ENCODE data around the gene REC114.

DNA sequence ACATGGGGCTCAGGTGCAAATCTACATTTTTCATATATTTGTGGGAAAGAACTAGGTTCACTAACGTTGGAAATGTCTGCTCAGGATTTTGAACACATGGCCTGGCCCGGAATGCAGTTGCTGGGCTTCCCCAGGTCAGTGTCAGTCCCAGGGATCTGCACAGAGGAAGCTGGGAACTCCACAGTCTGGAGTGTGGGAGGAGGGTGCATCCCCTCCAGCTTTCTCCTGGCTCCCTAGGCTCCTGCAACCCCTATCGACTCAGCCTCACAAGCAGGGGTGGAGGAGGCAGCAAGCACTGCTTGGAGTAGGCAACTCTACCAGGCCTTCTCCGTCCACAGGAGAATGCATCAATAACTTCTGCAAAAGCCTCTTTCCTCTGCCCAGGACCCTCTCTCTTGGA, 44.1 kb upstream of the REC114 start:
- TF ChIP-seq POLR2AphosphoS5 (IDR thresholded peaks at IDR 0.05; ENCODE audit: insufficient read depth in 1 of 2, low read depth in 1 of 2): no peak
- TF ChIP-seq, protein P1, sequence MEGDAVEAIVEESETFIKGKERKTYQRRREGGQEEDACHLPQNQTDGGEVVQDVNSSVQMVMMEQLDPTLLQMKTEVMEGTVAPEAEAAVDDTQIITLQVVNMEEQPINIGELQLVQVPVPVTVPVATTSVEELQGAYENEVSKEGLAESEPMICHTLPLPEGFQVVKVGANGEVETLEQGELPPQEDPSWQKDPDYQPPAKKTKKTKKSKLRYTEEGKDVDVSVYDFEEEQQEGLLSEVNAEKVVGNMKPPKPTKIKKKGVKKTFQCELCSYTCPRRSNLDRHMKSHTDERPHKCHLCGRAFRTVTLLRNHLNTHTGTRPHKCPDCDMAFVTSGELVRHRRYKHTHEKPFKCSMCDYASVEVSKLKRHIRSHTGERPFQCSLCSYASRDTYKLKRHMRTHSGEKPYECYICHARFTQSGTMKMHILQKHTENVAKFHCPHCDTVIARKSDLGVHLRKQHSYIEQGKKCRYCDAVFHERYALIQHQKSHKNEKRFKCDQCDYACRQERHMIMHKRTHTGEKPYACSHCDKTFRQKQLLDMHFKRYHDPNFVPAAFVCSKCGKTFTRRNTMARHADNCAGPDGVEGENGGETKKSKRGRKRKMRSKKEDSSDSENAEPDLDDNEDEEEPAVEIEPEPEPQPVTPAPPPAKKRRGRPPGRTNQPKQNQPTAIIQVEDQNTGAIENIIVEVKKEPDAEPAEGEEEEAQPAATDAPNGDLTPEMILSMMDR (IDR thresholded peaks at IDR 0.05): no peak
